Hematopoietic multipotent progenitor cell treated with erythropoietin and hydrocortisone succinate and interleukin-3 and kit ligand, for 17 days (in vitro differentiated cells): ENCODE measurements around the gene AKT1.
"Not testable (repeated sequence)": the region's sequence is repeated elsewhere in the genome, so short reads cannot be mapped to it uniquely, and the experiment has no call there.

Experiments
- DNase-seq: peaks from one replicate; pipeline ENCODE4 v3.0.0-alpha.2; 2015; ENCODE audit warnings: low spot score

The AKT1 gene

DNA sequence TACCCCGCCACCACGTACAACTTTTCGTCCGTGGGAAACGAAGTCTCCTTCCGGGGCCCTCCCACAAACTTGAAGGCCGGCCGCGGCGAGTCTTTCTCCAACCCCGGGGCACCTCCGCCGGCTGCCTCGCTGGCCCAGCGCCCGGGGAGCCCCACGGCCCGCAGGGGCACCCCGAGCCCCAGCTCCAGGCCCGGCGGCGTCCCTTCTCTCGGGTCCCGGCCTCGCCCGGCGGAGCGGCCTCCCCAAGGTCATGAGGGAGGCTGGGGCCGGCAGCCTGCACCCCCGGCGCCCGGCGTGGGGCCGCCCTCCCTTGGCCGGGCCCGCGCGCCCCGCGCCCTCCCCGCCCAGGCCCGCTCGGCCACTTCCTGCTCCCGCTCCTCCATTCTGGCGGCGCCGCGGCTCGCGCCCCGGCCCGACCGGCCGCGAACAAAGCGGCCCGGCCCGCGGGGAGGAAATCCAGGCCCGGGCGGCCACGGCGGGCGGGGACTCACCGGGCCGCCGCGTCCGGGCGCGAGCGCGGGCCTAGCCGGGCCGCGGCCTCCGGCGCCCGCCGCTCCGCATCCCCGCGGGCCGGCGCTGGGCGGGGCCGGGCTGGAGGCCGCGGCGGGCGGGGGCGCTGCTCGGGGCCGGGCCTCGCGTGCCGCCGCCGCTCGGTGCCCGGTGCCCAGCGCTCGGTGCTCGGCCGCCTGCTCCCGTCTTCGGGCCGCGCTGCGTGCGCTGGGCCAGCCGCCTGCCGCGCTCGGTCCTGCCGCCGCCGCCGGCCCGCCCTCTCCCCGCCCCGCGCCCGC is at the start of gene AKT1:
Gene AKT1 (minus strand): TSS at position 756 of the 788 bp plus-strand sequence. CDS start 3,105 bp downstream, outside the sequence.
- DNase-seq = peak; percentile 17

DNA sequence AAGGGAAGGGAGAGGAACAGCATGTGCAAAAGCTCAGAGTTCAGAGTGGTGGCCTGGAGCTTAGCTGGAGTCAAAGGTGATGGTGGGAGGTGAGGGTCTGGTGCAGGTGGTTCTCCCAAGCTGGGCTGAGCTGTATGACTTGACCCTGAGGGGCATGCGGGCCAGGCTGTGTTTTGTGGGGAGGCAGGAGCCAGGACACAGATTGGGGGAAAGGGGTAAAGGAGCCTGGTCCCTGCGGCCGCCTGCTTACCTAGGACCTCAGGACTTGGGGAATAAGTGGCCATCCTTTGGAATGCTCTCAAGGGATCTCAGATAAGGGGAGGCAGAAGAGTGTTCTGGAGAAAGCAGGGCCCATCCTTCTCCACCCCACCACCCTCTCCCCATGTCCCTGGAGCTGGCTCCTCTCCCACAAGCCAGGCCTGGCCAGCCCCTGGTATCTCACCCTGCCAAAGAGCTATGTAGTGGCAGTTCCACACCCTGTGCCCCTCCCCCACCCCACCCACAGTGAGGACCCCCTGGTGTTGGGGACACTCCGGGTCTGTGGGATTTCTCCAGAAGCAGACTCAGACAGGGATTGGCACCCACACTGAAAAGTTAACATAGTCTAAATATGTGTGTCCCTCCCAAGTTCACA is 49.6 kb upstream of the AKT1 start:
- no peak for DNase-seq

DNA sequence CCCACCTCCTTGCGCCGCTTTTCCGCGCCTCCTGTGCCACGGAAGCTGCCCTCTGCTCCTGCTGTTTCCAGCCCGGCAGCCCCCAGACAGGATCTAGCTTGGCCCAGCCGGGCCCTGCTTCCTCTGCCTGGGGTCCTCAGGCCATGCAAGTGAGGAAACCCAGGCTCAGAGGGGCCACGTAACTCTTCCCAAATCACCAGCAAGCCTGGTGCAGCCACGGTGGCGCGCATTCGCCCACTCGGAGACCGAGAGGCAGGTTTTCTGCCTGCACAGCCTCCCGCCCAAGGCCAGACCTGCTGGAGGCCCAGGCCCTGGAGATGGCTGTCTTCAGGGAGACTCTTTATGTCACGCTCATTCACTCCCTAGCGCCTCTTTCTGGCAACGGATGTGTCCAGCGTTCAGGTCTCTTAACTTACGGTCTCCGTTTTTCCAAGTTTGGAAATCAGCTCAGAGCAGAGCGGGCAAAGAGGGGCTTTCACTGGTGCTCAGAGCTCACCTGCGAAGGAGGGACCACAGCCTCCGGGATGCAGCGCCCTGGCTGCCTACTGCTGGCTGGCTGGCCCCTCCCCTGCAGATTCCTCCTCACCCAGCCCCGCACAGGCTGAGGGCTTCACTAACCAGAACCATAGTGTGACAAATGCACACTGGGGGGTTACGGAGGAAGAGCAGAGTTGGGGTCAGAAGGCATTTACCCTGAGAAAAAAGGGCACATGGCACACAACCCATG is 48.9 kb upstream of the AKT1 start:
- DNase-seq = no peak

DNA sequence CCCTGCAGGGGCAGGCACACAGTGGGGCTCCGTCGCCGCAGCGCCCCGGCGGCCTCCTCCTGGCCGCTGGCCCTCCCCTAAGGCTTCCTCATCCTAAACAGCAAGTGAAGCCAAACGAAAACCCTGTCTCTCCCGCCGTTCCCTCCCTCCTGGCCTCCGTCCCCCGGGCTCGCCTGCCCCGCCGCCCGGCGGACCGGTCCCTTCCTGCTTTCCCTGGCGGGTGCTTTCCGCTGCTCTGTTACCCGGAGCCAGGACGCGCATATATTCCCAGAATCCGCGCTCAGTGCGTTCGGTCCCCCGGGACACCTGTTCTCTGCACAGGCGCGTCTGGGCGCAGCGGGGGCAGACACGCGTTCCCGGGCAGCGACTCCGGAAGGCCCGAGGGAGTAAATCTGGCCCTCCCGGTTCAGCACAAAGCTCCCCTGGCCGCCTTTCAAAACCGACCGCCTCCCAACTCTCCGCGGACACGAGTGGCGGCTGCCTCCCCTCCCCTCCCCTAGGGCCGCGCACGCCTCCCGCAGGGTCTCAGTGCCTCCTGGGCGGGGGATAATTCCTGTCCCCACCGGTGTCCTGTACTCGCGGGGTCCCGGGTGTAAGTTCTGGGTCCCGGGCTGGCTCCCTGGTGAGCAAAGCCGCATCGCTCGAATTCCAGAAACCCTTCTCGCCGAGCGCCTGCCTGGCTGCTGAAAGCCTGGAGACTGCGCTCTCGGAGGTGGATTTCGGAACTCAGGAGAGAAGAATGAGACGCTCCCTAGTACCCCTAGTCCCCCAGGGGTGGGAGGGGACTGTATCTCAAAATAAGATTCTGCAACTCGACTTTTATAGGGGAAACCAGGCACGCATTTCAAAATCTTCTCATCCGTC is 48.1 kb upstream of the AKT1 start:
- no peak for DNase-seq

DNA sequence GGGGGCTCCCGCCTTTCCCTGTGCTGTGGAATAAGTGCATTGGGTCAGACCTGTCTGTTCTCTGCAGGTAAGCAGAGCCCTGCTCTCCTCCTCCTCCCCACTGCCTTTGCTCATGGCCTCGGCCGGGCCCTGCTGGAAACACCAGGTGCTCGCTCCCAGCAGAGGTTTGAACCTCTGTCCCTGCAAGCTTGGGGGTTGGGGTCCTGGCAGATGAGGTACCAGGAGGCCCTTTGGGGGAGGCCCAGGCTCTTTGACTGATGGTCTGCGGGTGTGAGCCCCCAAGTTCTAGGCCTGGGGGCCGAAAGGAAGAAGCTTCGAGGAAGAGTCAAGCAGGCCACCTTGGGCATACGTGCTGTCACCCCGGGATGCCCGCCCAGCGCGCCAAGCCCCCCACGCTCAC is 47.5 kb upstream of the AKT1 start:
- no peak for DNase-seq

DNA sequence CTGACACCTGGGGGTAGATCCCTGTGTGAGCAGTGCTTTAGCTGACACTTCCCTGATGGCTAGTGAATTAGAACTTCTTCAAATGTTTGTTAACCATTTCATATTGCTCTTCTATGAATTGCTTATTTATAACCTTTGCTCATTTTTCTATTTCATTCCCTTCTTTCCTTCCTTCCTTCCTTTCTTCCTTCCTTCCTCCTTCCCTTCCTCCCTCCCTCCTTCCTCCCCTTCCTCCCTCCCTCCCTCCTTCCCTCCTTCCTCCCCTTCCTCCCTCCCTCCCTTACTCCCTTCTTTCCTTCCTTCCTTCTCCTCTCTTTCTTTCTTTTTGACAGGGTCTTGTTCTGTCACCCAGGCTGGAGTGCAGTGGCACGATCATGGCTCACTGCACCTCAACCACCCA is 46.2 kb upstream of the AKT1 start:
- DNase-seq = no peak

DNA sequence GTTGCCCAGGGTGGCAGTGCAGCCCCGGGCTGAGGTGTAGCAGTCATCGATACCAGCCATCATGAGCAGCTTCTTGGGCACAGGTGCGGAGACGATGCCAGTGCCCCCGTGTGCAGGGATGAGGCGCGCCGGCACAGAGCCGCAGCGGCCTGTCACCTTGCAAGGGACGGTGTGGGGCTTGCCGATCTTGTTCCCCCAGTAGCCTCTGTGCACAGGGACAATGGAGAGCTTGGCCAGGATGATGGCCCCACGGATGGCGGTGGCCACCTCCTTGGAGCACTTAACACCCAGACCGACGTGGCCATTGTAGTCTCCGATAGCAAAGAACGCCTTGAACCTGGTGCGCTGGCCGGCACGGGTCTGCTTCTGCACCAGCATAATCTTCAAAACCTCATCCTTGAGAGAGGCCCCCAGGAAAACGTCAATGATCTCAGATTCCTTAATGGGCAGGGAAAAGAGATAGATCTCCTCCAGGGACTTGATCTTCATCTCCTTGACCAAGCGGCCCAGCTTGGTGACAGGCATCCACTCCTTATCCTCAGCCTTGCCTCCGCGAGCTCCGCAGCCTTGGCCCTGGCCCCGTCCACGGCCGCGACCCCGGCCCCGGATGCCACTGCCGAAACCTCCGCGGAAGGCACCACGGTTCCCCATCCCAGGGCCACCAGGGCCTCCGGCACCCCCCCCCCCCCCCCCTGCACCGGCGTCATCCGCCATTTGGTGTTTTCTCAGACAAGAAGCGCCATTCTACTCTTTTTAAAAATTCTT is 40.8 kb upstream of the AKT1 start:
- DNase-seq = not testable (repeated sequence)

DNA sequence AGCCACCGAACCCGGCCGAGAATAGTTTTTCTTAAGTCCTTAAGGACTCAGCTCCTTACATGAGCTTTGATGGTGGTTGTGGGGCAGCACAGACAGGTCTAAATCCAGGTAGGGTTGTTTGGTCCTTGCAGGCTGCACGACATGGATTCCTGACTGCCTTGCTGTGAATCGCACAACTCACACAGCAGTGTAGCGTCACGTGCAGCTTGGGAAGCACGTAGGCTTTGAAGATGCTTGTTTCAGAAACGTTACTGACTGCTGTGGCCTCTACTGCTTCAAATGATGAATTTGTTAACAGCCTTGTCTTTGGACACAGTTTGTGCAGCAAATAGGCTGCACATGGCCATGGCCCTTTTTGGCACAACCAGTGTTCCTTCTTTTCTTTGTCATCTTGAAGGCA is 35.2 kb upstream of the AKT1 start:
- DNase-seq = no peak

DNA sequence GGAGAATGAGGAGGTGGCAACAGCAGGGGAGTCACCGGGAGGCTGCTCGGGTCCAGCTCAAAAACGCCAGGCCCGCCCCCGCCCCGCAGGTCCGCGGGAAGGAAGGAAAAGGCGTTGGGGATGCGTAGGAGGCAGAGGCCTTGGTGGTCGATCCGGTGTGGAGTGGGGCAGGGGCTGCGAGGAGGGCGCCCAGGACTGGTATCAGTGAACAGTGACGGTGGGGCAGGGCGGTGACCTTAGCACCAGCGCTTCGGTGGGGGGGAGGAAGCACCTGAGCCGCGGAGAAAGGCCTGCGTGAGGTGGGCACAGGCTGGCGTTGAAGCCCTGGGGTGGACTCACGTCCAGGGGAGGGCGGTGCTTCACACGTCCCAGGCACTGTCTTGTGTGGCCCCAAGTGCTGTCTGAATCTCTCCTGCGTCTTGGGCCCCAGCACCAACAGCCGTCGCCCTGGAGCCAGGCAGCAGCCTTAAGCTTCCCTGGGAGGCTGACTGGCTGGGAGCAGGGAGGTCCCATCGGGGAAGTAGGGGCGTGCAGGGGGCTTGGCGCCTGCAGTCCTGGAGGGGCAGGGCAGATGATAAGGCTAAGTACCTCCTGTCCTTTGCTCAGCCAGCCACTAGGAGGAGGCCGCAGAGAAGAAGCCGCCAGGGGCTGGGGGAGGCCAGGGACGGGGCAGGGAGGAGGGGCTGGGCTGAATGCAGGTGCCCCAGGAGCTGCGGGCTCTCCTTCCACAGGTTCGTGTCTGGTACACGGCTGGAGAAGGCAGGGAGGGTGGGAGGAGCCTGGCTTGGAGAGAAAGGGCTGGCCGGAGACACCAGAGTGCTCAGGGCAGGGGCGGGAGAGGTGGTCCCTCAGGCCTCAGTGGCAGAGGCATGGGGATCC is 31.9 kb upstream of the AKT1 start:
- DNase-seq = no peak

DNA sequence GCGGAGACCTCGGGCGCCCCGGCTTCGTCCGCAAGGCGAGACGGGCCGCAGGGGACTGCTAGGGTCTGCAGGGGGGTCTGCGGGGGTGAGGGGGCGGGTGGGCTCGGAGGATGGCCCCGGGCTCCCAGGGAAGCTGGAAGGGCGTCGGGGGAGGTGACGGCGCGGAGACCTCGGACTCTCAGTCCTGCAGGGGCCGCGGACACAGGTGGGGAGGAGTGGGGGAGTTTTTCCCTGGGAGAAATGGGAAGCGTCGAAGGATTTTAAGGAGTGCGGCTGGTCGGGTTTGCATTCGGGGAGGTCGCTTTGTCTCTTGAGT is 31.3 kb upstream of the AKT1 start:
- DNase-seq = no peak

DNA sequence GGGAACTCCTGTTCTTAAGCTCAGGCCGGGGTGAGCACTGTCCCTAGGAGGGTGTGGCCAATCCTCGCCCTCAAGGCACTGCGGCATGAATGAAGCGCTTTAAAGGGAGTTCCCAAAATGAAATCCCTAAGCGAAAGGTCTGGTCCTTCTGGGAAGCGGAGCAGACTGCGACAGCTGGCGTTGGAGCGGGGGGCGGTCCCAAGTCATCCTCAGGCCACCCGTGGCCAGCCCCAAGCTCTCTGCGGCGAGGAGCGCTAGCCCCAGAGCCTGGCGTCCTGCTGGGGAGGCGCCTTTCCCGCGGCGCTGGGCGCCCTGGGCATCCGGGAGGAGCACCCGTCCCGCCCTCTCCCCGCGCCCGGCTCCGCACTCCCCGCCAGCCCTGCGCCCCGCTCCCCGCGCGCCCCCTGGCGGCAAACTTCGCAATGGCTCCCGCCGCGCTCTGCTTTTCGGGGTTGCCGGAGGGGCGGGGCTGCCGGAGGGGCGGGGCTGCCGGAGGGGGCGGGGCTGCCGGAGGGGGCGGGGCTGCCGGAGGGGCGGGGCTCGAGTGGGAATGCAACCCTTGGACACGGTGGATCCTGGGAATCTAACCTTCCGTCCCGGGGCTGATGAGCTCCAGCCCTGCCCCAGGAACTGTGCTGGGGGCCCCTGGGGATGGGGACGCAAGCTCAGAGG is 30.8 kb upstream of the AKT1 start:
- peak; percentile 90 for DNase-seq

DNA sequence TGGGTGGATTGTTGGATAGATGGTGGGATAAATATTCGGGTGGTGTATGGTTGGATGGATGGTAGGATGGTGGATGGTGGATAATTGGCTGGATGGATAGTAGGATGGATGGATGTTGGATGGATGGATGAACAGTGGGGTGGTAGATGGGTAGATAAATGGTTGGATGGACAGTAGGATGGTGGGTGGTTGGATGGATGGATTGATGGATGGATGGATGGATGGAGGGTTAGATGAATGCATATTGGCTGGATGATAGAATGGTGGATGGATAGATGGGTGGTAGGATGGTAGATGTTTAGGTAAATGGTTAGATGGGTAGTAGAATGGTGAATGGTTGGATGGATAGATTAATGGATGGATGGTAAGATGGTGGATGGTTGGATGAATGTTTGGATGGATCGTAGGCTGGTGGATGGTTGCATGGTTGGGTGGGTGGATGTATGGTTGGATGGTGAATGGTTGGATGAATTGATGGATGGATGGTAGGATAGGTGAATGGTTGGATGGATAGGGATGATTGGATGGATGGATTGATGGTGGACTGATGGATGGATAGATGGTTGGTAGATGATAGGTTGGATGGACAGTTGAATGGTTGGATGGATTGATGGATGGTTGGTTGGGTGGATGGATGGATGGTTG is 28.9 kb upstream of the AKT1 start:
- no peak for DNase-seq

DNA sequence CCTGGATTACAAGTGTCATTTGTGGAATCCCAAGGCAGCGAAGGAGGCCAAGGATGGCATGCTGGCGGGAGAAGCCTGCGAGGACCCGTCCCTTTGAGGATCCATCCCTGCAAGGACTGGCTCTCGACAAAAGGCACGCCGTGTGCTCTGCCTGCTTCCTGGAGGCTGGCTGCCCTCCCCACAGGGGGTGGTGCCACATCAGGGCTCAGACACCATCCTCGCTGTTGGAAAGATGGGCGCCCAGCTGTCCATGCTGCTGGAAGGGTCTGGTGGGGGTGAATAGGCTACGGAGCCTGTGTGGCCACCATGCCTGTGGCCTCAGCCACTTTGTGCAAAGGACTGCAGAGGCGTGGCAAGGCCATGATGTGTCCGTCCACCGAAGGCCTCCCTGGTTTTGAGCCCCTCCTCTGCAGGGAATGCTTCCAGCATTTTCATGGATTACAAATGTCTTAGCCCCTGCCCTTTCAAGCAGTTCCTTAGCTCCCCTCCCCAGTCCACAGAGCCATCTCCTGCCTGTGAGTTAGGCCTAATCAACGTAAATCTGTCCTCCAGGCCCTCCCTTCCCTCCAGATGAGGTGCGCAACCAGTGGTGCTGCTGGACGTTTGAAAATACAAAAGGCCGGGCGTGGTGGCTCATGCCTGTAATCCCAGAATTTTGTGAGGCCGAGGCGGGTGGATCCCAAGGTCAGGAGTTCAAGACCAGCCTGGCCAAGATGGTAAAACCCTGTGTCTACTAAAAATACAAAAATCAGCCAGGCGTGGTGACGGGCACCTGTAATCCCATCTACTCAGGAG is 27.5 kb upstream of the AKT1 start:
- no peak for DNase-seq

DNA sequence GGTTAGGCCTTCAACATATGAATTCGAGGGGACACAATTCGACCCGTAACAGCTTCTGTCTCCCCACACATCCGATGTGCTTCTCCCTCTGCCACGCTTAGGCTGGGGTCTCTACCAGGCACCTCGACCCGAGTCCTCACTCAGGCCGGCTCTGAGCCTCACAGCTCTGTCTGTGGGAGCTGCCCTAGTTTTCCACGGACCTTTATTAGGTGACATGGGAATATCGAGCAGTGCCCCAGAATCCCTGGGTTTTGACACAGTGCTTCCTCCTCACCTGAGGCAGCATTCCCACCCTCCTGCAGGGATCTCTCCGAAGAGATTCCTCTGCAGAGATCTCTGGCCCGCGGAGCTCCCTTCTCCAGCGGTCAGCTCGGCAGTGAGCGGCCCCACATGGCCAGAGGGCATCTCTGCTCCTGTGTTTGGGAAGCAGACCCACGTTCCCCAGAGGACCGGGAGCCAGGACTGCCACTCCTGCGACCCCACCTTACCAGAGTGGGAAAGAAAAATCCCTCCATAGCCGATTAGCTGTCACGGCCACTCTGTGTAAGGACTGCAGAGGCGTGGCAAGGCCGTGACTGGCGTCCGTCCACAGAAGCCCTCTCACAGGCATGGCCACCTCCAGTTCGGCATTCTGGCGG is 26.5 kb upstream of the AKT1 start:
- DNase-seq = no peak

DNA sequence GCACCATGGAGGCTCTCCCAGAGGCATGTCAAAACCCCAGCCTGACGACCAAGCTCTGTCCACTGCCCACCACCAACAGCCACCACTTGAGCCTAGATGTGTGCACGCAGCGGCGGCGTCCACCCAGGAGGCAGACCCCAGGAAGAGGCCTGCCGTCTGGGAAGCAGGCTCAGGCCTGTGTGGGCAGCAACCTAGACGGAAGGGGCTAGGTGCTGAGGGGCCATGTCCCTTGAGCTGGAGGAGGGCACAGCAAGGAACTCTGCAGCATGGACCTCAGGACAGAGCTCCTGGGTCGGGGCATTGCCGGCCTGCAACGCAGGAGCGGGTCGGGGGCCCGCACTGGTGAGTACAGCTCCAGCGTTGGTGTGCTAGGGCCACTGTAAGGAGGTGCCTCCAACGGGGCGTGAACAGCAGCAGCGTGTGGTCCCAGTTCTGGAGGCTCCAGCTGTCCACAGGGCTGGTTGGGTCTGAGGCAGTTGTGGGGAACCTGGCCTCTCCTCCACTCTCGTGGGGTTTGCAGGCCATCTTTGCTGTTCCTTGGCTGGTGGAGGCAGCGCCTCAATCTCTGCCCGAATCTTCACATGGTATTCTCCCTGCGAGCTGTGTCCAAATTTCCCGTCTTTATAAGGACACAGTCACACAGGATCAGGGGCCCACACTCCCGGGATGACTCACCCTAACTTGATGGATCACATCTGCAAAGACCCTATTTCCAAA is 25.8 kb upstream of the AKT1 start:
- no peak for DNase-seq

DNA sequence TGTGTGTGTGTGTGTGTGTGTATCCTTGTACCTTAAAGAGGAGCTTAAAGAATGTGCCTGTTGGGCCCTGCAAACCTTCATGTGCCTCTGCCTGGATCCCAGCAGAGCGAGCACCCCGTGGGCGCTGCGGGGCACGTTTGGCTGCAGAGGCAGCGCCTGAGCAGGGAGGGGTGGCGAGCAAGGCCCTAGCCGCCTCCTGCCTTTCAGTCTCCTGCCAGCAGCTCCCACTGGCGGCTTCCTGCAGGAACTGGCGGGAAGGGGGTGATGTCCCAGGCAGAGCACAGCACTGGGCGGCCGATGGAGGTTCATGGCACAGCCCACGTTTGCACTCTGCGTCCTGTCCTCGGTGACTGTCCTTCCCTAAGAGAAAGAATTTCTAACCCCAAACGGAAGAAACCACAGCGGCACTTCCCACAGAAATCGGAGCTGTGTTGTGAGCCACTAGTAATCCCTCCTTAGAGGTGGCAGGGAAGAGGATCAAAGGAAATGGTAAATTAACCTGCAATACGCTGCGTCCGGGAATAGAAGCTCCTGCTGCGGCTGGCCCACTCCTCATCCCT is 25.2 kb upstream of the AKT1 start:
- no peak for DNase-seq

DNA sequence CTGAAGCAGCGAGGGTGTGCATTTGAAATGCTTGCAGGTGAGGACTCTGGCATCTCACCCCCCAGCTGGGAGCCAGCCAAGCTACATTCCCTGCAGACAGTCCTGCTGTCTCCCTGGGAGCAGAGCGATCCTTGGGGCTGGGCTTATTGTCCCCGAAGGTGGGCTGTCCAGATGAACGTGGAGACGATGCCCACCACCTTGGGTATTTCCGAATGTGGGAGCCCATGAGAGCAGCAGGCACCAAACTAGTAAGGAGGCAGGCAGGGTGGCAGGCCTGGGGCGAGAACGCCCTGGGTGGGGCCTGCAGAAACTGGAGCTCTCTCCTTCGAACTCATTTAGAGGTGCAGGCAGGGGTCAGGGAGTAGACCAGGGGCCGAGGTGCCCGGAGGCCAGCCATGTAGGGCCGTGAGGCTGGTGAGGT is 23.8 kb upstream of the AKT1 start:
- no peak for DNase-seq
